GM21723 (cell line): ENCODE data around the gene SH3D19.
"Not testable (repeated sequence)": the region's sequence is repeated elsewhere in the genome, so short reads cannot be mapped to it uniquely, and the experiment has no call there.

Experiments used
- ATAC-seq: cut with Tn5 transposase; IDR thresholded peaks from one replicate; pipeline ENCODE4 v1.9.1; 2021; ENCODE audit warnings: mild to moderate bottlenecking, moderate library complexity; ENCODE audit not compliant: unreplicated experiment

The SH3D19 gene

GRCh38 chr4:151163855-151164254 lies 161.6 kb downstream of the SH3D19 start:
- ATAC-seq = no peak

GRCh38 chr4:151158979-151159378 lies 166.4 kb downstream of the SH3D19 start:
- ATAC-seq = no peak

DNA sequence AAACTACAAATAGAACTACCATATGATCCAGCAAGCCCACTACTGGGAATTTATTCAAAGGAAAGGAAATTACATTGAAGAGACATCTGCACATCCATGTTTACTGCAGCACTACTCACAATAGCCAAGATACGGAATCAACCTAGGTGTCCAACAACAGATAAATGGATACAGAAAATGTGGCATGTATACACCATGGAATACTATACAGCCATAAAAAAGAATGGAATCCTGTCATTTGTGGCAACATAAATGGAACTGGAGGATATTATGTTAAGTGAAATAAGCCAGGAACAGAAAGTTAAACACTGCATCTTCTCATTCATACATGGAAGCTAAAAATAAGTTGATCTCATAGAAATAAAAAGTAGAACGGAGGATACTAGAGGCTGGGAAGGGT lies 167.9 kb downstream of the SH3D19 start:
- ATAC-seq = no peak

- ATAC-seq = no peak
Observed at GRCh38 chr4:151153585-151153984, 171.8 kb downstream of the SH3D19 start.

DNA sequence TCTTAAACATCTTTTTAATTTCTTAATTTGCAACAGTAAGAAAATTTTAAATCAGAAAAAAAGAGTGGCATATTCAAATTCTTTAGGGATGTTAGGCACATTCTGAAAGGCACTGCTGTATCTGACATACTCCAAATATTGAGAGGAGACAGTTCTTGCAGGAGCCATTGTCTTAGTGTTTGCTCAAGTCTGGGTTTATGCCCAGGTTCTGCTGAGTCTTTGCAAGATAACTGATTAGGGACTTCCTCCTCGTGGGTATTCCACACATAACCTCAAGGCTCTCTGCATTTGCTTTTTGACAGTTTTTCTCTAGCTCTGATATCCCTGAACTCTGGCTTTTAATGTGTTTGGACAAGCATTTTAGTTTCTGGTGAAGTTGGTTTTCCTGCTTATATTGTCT lies 173.4 kb downstream of the SH3D19 start:
- ATAC-seq = no peak

DNA sequence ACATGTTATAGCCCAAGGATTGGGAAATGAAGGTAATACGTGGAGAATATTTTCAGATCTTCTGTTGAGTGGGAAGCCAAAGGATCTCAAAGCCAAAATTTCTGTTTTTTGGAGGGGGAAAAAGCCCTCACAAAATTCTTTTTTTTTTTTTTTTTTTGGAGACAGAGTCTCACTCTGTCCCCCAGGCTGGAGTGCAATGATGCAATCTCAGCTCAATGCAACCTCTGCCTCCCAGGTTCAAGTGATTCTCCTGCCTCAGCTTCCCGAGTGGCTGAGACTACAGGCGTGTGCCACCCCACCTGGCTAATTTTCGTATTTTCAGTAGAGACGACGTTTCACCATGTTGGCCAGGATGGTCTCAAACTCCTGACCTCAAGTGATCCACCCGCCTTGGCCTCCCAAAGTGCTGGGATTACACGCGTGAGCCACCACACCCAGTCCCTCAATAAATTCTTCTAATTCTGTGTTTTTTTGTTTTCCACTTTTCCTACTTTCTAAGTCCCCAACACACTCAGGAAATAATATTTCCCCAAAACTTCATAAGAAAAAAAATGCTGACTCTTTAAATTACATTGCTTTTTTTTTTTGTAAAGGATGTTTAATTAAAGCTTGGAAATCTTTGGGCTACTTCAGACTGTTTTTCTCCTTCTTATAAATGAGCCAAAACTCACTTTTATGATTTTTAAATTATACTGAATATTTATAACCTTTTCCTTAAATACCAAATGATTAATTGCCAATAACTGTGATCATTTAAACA lies 174.4 kb downstream of the SH3D19 start:
- no peak for ATAC-seq

- no peak for ATAC-seq
Observed at GRCh38 chr4:151148261-151148660, 177.1 kb downstream of the SH3D19 start.

DNA sequence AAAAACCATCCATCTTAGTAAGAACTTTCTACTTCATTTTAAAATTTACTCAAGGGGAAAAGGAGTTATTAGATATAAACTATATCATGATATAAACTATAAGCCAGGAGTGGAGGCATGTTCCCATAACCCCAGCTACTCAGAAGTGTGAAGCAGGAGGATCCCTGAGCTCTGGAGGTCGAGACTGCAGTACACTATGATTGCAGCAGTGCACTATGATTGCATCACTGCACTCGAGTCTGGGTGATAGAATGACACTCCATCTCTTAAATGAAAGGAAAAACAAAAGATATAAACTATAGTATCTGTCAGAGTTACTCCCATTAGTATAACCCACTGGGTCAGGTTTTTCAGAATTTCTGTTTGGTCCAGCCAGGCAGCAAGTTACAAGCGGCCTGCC lies 178.4 kb downstream of the SH3D19 start:
- no peak for ATAC-seq

- ATAC-seq = no peak
Observed at GRCh38 chr4:151144329-151145072, 180.9 kb downstream of the SH3D19 start.

GRCh38 chr4:151143811-151144210 lies 181.6 kb downstream of the SH3D19 start:
- no peak for ATAC-seq

DNA sequence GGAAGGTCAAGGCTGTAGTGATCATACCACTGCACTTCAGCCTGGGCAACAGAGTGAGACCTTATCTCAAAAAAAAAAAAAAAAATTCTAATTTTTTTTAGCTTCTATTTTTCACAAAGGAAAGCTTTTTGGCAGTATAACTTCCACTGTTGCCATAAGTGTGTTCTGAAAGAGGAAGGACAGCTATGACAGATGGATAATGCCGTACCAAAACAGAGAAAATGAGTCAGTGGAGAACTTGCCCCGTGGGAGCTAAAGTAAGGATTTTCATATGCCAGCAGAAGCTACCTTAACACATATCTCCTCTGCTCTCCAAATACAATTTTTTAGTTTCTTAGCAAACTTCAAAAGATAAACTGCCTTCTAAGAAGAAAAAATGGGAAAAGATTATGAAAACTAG lies 182.2 kb downstream of the SH3D19 start:
- ATAC-seq = no peak

- ATAC-seq = no peak
Observed at GRCh38 chr4:151142758-151143157, 182.6 kb downstream of the SH3D19 start.

DNA sequence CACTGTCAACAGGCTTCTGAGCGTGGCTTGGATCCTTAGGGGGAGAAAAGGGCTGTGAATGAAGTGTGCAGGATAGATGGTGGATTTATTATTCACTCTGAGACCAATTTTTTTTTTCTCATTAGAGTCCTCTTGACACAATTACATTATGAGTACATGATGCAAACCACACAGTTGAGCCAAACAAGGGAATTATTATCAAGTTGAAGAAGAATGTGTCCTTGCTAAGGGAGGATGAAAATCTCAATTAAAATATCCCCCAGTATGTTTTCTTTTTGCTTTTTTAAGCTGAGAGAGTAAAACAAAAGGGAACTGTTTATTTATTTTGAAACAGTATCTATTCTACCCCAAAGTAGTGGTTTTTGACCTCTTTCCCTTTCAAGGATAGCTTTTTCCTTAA lies 185.6 kb downstream of the SH3D19 start:
- no peak for ATAC-seq

DNA sequence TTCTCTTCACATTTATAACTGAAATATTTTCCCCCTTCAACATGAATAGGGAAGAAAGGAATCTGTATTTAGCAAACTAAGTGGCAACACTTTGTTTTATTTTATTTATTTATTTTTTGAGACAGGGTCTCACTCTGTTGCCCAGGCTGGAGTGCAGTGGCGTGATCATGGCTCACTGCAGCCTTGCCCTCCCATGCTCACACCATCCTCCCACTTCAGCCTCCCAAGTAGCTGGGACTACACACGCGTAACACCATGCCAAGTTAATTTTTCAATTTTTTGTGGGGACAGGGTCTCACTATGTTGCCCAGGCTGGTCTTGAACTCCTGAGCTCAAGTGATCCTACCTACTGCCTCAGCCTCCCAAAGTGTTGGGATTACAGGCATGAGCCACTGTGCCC lies 189.4 kb downstream of the SH3D19 start:
- ATAC-seq = not testable (repeated sequence)

- ATAC-seq = no peak
Observed at GRCh38 chr4:151133311-151133710, 192.1 kb downstream of the SH3D19 start.

GRCh38 chr4:151129796-151130195 lies 195.6 kb downstream of the SH3D19 start:
- no peak for ATAC-seq

DNA sequence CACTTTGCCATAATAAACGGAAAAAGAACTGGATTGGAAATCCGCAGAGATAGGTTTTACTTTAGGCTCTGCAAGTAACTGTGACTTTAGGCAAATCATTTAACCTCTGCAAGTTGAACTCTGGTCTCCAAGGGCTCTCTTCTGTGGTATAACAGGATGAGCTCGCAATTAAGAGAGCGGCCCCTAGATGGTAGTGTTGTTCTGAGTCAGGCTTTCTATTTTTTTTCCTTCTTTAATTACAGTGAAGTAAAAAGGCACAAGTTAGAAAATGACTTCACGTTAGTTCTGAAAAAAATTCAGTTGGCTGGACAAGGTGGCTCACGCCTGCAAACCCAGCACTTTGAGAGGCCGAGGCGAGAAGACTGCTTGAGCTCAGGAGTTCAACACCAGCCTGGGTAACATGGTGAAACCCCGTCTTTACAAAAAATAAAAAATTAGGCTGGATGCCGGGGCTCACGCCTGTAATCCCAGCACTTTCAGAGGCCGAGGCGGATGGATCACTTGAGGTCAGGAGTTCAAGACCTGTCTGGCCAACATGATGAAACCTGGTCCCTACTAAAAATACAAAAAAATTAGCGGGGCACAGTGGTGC lies 207.9 kb downstream of the SH3D19 start:
- peak; percentile 90 for ATAC-seq

DNA sequence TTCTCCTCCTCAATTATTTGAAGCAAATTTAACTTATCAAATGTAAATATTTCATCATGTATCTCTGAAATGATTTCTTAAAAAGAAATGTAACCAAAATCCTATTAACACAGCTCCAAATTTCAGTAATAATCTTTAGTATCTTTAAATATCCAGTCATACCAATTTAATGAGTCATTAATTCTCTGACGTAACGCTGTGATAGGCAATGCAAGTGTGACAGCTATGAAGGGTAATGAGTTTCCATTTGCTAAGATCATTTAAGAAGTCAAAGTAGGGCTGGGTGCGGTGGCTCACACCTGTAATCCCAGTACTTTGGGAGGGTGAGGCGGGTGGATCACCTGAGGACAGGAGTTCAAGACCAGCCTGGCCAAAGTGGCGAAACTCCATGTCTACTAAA lies 210.4 kb downstream of the SH3D19 start:
- ATAC-seq = no peak

- ATAC-seq = no peak
Observed at GRCh38 chr4:151114338-151114737, 211.1 kb downstream of the SH3D19 start.

- no peak for ATAC-seq
Observed at GRCh38 chr4:151110236-151110635, 215.2 kb downstream of the SH3D19 start.

DNA sequence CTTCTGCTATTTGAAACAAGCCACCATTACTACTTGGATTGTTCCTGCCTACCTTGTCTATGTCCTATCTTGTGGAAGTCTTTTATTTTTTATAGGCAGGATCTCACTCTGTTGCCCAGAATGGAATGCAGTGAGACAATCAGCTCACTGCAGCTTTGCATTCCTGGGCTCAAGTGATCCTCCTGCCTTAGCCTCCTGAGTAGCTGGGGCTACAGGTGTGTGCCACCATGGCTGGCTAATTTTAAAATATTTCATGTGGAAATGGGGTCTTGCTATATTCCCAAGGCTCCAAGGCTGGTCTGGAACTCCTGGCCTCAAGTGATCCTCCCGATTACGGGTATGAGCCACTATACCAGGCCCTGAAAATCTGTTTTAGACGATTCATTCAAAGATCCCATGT lies 218.3 kb downstream of the SH3D19 start:
- no peak for ATAC-seq

DNA sequence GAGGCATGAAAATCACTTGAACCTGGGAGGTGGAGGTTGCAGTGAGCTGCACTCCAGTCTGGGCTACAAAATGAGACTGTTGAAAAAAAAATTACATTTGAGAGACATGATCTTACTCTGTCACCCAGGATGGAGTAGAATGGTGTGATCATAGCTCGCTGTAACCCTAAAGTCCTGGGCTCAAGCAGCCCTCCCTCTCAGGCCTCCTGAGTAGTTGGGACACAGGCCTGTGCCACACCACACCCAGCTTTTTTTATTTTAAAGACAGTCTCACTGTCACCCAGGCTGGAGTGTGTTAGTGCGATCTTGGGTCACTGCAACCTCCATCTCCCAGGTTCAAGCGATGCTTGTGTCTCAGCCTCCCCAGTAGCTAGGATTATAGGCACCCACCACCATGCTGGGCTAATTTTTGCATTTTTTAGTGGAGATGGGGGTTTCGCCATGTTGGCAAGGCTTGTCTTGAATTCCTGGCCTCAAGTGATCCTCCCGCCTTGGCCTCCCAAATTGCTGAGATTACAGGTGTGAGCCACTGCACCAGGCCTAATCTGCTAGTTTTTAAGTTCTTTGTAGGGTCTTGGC lies 219.9 kb downstream of the SH3D19 start:
- no peak for ATAC-seq
